ENCODE data around the gene COASY.
"Not testable (repeated sequence)": the region's sequence is repeated elsewhere in the genome, so short reads cannot be mapped to it uniquely, and the experiment has no call there.

The COASY gene

DNA sequence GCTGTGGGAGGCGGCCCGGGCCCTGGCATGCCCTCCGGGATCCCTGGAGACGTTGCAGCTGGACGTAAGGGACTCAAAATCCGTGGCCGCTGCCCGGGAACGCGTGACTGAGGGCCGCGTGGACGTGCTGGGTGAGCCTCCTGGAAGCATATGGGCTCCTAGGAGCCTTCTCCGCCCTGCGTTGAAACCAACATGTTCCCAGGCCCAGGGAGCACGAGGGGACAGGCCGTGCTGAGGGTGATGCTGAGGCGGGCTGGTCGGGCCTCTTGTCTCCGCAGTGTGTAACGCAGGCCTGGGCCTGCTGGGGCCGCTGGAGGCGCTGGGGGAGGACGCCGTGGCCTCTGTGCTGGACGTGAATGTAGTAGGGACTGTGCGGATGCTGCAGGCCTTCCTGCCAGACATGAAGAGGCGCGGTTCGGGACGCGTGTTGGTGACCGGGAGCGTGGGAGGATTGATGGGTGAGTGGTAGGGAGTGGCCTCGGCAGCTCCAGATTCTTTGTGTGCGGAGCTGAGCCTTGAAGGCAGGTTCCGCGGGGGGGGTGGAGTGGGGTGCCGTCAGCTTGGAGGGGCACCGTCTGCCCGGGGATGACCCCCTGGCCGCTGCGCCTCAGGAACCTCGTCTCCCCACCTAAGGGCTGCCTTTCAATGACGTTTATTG, 8.7 kb upstream of the COASY start:
- Histone ChIP-seq H3K4me1 (ENCODE audit: low read length) (peaks cover 11% of the 10 kb centered on the region), H3K79me2 (ENCODE audit: low read length) (peaks cover 8% of the 10 kb centered on the region), H2AFZ (ENCODE audit: low read depth, low read length) (no peak overlapping the region), H3K36me3 (replicated peaks; ENCODE audit: low read depth, low read length) (no peaks in the 10 kb centered on the region), H3K9ac (ENCODE audit: low read length) (no peak overlapping the region), H3K27me3 (ENCODE audit: low read depth, low read length) (no peaks in the 10 kb centered on the region), H3K4me2 (ENCODE audit: low read length) (no peak overlapping the region), H3K4me3 (ENCODE audit: low read length) (no peak overlapping the region), H4K20me1 (ENCODE audit: insufficient read depth, low read length) (no peaks in the 10 kb centered on the region), H3K9me3 (ENCODE audit: insufficient read depth, low read length) (no peaks in the 10 kb centered on the region), H3K27ac (ENCODE audit: low read length) (no peak overlapping the region)
- TF ChIP-seq EZH2phosphoT487 (IDR thresholded peaks at IDR 0.05; ENCODE audit: low read depth) = no peak
- TF ChIP-seq, protein P1, sequence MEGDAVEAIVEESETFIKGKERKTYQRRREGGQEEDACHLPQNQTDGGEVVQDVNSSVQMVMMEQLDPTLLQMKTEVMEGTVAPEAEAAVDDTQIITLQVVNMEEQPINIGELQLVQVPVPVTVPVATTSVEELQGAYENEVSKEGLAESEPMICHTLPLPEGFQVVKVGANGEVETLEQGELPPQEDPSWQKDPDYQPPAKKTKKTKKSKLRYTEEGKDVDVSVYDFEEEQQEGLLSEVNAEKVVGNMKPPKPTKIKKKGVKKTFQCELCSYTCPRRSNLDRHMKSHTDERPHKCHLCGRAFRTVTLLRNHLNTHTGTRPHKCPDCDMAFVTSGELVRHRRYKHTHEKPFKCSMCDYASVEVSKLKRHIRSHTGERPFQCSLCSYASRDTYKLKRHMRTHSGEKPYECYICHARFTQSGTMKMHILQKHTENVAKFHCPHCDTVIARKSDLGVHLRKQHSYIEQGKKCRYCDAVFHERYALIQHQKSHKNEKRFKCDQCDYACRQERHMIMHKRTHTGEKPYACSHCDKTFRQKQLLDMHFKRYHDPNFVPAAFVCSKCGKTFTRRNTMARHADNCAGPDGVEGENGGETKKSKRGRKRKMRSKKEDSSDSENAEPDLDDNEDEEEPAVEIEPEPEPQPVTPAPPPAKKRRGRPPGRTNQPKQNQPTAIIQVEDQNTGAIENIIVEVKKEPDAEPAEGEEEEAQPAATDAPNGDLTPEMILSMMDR (IDR thresholded peaks at IDR 0.05; ENCODE audit: low read depth, low read length) = no peak

DNA sequence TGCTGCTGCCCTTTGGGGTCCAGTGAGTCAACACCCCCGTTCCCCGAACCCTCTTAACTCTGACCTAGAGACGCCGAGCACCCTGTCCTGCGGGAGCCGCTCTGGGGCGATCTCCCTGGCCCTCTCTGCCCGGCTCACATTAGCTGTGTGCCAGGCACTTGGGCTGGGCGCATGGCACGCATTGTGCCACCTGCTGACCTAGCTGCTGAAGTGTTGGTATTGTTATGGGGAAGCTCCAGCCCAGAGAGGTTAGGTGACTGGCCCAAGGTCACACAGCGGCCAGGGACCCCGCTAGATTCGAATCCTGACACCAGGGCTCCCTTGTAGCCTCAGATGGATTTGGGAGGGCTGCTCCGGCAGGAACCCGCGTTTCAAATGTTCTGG, 8.1 kb upstream of the COASY start:
- Histone ChIP-seq H3K4me3 (ENCODE audit: low read length) (peak overlapping the region; percentile 92), H3K27ac (ENCODE audit: low read length) (0 out of 2 replicates have a peak overlapping the region, but pooled peaks have one; percentile 46), H3K36me3 (replicated peaks; ENCODE audit: low read depth, low read length) (no peaks in the 10 kb centered on the region), H4K20me1 (ENCODE audit: insufficient read depth, low read length) (no peaks in the 10 kb centered on the region), H3K79me2 (ENCODE audit: low read length) (peaks cover 8% of the 10 kb centered on the region), H3K9me3 (ENCODE audit: insufficient read depth, low read length) (no peaks in the 10 kb centered on the region), H2AFZ (ENCODE audit: low read depth, low read length) (no peak overlapping the region), H3K4me1 (ENCODE audit: low read length) (peaks cover 11% of the 10 kb centered on the region), H3K27me3 (ENCODE audit: low read depth, low read length) (no peaks in the 10 kb centered on the region), H3K9ac (ENCODE audit: low read length) (peak overlapping the region; percentile 88), H3K4me2 (ENCODE audit: low read length) (peak overlapping the region; percentile 97)
- TF ChIP-seq EZH2phosphoT487 (IDR thresholded peaks at IDR 0.05; ENCODE audit: low read depth) = no peak
- TF ChIP-seq, protein P1 (IDR thresholded peaks at IDR 0.05; ENCODE audit: low read depth, low read length) = no peak

DNA sequence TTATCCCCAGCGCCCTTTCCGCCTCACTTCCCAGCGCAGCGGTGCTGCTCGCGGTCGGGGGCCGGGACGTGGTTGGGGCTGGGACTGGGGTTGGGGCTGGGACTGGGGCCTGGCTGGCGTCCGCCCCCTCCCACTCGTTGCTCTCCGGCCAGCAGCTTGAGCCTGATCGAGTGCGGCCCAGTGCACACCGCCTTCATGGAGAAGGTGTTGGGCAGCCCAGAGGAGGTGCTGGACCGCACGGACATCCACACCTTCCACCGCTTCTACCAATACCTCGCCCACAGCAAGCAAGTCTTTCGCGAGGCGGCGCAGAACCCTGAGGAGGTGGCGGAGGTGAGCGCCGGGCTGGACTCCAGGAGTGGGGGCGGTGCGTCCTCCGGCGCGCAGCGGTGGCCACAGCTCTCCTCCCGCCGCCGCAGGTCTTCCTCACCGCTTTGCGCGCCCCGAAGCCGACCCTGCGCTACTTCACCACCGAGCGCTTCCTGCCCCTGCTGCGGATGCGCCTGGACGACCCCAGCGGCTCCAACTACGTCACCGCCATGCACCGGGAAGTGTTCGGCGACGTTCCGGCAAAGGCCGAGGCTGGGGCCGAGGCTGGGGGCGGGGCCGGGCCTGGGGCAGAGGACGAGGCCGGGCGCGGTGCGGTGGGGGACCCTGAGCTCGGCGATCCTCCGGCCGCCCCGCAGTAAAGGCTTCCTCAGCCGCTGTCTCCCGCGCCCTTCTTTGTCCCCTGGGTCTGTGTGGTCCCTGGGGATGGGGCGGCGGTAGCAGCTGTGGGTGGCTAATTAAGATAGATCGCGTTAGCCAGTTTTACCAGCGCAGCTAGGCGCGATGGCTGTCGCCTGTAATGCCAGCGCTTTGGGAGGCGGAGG, 7.5 kb upstream of the COASY start:
- H3K27ac ChIP-seq (ENCODE audit: low read length) = peak overlapping the region; percentile 46
- TF ChIP-seq EZH2phosphoT487 (IDR thresholded peaks at IDR 0.05; ENCODE audit: low read depth) = no peak
- TF ChIP-seq, protein P1 (IDR thresholded peaks at IDR 0.05; ENCODE audit: low read depth, low read length) = no peak
- H4K20me1 ChIP-seq (ENCODE audit: insufficient read depth, low read length) = no peaks in the 10 kb centered on the region
- H3K4me2 ChIP-seq (ENCODE audit: low read length) = peak overlapping the region; percentile 97
- peak overlapping the region; percentile 92 for H3K4me3 ChIP-seq (ENCODE audit: low read length)
- peak overlapping the region; percentile 88 for H3K9ac ChIP-seq (ENCODE audit: low read length)
- H3K36me3 ChIP-seq (replicated peaks; ENCODE audit: low read depth, low read length) = no peaks in the 10 kb centered on the region
- no peaks in the 10 kb centered on the region for H3K9me3 ChIP-seq (ENCODE audit: insufficient read depth, low read length)
- peaks cover 8% of the 10 kb centered on the region for H3K79me2 ChIP-seq (ENCODE audit: low read length)
- H3K27me3 ChIP-seq (ENCODE audit: low read depth, low read length) = no peaks in the 10 kb centered on the region
- peak overlapping the region; percentile 58; the same call in 1 of the 2 replicates for H2AFZ ChIP-seq (ENCODE audit: low read depth, low read length)
- H3K4me1 ChIP-seq (ENCODE audit: low read length) = peaks cover 11% of the 10 kb centered on the region

GRCh38 chr17:42555122-42555622, 6.8 kb upstream of the COASY start:
- H3K79me2 ChIP-seq (ENCODE audit: low read length) = peaks cover 8% of the 10 kb centered on the region
- peak overlapping the region; percentile 88 for H3K9ac ChIP-seq (ENCODE audit: low read length)
- H3K27me3 ChIP-seq (ENCODE audit: low read depth, low read length) = no peaks in the 10 kb centered on the region
- H3K4me3 ChIP-seq (ENCODE audit: low read length) = peak overlapping the region; percentile 92
- no peak overlapping the region for H2AFZ ChIP-seq (ENCODE audit: low read depth, low read length)
- H3K27ac ChIP-seq (ENCODE audit: low read length) = 0 out of 2 replicates have a peak overlapping the region, but pooled peaks have one; percentile 46
- TF ChIP-seq EZH2phosphoT487 (IDR thresholded peaks at IDR 0.05; ENCODE audit: low read depth) = no peak
- TF ChIP-seq, protein P1 (IDR thresholded peaks at IDR 0.05; ENCODE audit: low read depth, low read length) = no peak
- peaks cover 11% of the 10 kb centered on the region for H3K4me1 ChIP-seq (ENCODE audit: low read length)
- H4K20me1 ChIP-seq (ENCODE audit: insufficient read depth, low read length) = no peaks in the 10 kb centered on the region
- no peaks in the 10 kb centered on the region for H3K36me3 ChIP-seq (replicated peaks; ENCODE audit: low read depth, low read length)
- no peaks in the 10 kb centered on the region for H3K9me3 ChIP-seq (ENCODE audit: insufficient read depth, low read length)
- H3K4me2 ChIP-seq (ENCODE audit: low read length) = peak overlapping the region; percentile 97

DNA sequence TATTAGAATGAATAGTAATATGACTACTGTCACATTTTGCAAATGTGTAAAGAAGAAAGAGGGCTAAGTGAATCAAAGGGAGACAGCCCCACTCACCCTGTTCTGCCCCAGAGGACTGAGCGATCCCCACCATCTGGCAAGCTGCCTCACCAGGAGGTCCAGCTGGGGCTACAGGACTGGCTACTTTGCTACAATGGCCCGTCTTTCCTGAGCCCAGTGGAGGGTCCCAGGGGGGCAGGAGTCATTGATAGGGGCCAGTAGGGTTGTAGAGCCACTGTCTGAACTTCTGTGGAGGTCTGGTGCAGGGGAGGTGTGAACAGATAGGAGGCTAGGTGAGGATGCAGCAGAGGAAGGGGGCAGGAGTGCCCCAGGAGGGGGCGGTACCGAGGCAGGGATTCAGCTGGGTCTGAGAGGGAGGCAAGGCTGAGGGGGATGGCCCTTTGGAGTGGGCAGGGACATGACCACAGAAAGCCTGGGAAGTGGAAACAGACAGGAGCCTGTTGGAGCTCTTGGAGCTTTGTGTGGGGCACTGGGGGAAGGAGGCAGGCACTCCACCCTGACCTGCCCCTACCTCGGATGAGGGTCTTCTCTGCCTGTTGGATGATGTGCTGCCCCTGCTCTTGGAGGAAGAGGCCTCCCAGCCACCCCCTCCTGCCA, 5.9 kb upstream of the COASY start:
- not testable (repeated sequence) for H3K36me3 ChIP-seq (replicated peaks; ENCODE audit: low read depth, low read length); H3K79me2 ChIP-seq (ENCODE audit: low read length); H3K9ac ChIP-seq (ENCODE audit: low read length); H3K27ac ChIP-seq (ENCODE audit: low read length); H3K4me3 ChIP-seq (ENCODE audit: low read length); H3K27me3 ChIP-seq (ENCODE audit: low read depth, low read length); H3K9me3 ChIP-seq (ENCODE audit: insufficient read depth, low read length); H2AFZ ChIP-seq (ENCODE audit: low read depth, low read length); H4K20me1 ChIP-seq (ENCODE audit: insufficient read depth, low read length)
- peaks cover 11% of the 10 kb centered on the region for H3K4me1 ChIP-seq (ENCODE audit: low read length)
- H3K4me2 ChIP-seq (ENCODE audit: low read length) = 0 out of 2 replicates have a peak overlapping the region, but pooled peaks have one; percentile 97

Measured in OCI-LY3 (cell line).